K562 (cell line): ENCODE data around the gene LRIT3.

Source experiments
- EZH2 ChIP-seq: IDR thresholded peaks from 2 replicates; pipeline ENCODE4 v1.6.1; 2012; ENCODE audit warnings: low read depth, mild to moderate bottlenecking, inconsistent platforms, low read length, borderline replicate concordance
- IRF2 ChIP-seq: sonication (generic); formaldehyde crosslinking; IDR thresholded peaks from 2 replicates; pipeline ENCODE4 v1.8.1; 2022; ENCODE audit warnings: mild to moderate bottlenecking, missing genetic modification reagents
- KLF10 ChIP-seq: fragments of 250-450 bp; sonication (Bioruptor Pico); IDR thresholded peaks from 2 replicates; pipeline ENCODE4 v1.6.1; 2021; ENCODE audit warnings: matching md5 sums
- MYNN ChIP-seq, 2 experiments: sonication (generic); formaldehyde crosslinking in 1 of 2; IDR thresholded peaks; 2 replicates each; pipeline versions ENCODE4 v1.5.0 to v1.6.1; 2016 to 2020; ENCODE audit warnings: antibody characterized with exemption in 1 of 2, missing genetic modification reagents in 1 of 2
- NCOA6 ChIP-seq: fragments of 450-650 bp; IDR thresholded peaks from 2 replicates; pipeline ENCODE4 v1.6.1; 2017; ENCODE audit warnings: mild to moderate bottlenecking
- RBBP5 ChIP-seq: fragments of 200-600 bp; sonication (generic); IDR thresholded peaks from 2 replicates; pipeline ENCODE4 v1.6.1; 2012; ENCODE audit warnings: borderline replicate concordance, mild to moderate bottlenecking, low read length, control low read depth, inconsistent platforms; ENCODE audit not compliant: insufficient read depth, poor library complexity, severe bottlenecking
- SETDB1 ChIP-seq: IDR thresholded peaks from one replicate; pipeline ENCODE4 v1.6.1; 2012; ENCODE audit warnings: low read length, control low read depth, inconsistent platforms
- TAF7 ChIP-seq: fragments of 450-650 bp; IDR thresholded peaks from 2 replicates; pipeline ENCODE4 v1.6.1; 2016; ENCODE audit warnings: missing genetic modification characterization, missing compliant biosample characterization
- ZFP1 ChIP-seq: fragments of 450-650 bp; formaldehyde crosslinking; IDR thresholded peaks from 2 replicates; pipeline ENCODE4 v1.4.0; 2020; ENCODE audit warnings: mild to moderate bottlenecking, mixed read lengths
- TF ChIP-seq, protein P1 (sequence below), 3 experiments: IDR thresholded peaks in 2 of 3; conservative IDR thresholded peaks in 1 of 3; 2 replicates each; pipeline ENCODE4 v1.5.1; 2011 to 2012; ENCODE audit warnings: low read length in 3 of 3, mild to moderate bottlenecking in 3 of 3, control low read depth in 2 of 3, improper control_type of control experiment in 1 of 3, inconsistent platforms in 1 of 3, low read depth in 1 of 3, mixed read lengths in 1 of 3, moderate library complexity in 1 of 3; ENCODE audit not compliant: insufficient read depth in 2 of 3
- TF ChIP-seq, protein P2 (sequence below): sonication (generic); formaldehyde crosslinking; IDR thresholded peaks from 2 replicates; pipeline ENCODE4 v1.8.0; 2022; ENCODE audit warnings: mild to moderate bottlenecking, missing genetic modification reagents, borderline replicate concordance

DNA sequence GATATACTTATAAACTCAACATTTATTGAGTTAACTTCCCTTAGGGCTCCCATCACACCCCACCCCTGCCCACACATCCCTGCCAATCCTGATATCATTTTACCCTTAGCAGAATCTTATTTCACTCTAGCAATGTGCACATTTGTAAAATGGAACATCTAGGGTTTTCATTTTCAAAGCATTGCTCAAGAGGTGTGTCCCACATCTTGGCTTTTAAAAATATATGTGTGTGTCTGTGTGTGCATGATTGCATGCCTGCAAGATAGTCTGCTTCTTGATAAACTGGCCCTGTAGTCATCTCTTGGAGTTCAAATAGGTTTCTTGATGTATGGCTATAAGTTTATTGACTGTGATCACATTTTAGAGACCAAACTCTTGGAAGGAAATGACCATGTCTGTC is 38.4 kb downstream of the LRIT3 start:
- TF ChIP-seq RBBP5 (no peak), KLF10 (no peak), MYNN (IDR thresholded peaks at IDR 0.05) (no peak), MYNN (CRISPR knock-in tag; IDR thresholded peaks at IDR 0.05) (no peak), ZFP1 (CRISPR knock-in tag) (no peak), NCOA6 (no peak), SETDB1 (no peak), EZH2 (no peak), IRF2 (no peak), TAF7 (tag) (no peak)
- TF ChIP-seq, protein P1, sequence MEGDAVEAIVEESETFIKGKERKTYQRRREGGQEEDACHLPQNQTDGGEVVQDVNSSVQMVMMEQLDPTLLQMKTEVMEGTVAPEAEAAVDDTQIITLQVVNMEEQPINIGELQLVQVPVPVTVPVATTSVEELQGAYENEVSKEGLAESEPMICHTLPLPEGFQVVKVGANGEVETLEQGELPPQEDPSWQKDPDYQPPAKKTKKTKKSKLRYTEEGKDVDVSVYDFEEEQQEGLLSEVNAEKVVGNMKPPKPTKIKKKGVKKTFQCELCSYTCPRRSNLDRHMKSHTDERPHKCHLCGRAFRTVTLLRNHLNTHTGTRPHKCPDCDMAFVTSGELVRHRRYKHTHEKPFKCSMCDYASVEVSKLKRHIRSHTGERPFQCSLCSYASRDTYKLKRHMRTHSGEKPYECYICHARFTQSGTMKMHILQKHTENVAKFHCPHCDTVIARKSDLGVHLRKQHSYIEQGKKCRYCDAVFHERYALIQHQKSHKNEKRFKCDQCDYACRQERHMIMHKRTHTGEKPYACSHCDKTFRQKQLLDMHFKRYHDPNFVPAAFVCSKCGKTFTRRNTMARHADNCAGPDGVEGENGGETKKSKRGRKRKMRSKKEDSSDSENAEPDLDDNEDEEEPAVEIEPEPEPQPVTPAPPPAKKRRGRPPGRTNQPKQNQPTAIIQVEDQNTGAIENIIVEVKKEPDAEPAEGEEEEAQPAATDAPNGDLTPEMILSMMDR (IDR thresholded peaks at IDR 0.05 in 2 of 3, conservative IDR thresholded peaks at IDR 0.05 in 1 of 3; ENCODE audit: insufficient read depth in 2 of 3, low read depth in 1 of 3, low read length in 3 of 3), result no peak
- TF ChIP-seq, protein P2, sequence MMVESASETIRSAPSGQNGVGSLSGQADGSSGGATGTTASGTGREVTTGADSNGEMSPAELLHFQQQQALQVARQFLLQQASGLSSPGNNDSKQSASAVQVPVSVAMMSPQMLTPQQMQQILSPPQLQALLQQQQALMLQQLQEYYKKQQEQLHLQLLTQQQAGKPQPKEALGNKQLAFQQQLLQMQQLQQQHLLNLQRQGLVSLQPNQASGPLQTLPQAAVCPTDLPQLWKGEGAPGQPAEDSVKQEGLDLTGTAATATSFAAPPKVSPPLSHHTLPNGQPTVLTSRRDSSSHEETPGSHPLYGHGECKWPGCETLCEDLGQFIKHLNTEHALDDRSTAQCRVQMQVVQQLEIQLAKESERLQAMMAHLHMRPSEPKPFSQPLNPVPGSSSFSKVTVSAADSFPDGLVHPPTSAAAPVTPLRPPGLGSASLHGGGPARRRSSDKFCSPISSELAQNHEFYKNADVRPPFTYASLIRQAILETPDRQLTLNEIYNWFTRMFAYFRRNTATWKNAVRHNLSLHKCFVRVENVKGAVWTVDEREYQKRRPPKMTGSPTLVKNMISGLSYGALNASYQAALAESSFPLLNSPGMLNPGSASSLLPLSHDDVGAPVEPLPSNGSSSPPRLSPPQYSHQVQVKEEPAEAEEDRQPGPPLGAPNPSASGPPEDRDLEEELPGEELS (CRISPR knock-in tag), result no peak
